Measurements from ENCODE around the gene SYNGR2.

The SYNGR2 gene

GRCh38 chr17:78219396-78220150 lies 51.2 kb downstream of the SYNGR2 start:
- no peak overlapping the region for H3K4me3 ChIP-seq (ENCODE audit: control insufficient read depth, low read depth, low read length)
- TF ChIP-seq, protein P1, sequence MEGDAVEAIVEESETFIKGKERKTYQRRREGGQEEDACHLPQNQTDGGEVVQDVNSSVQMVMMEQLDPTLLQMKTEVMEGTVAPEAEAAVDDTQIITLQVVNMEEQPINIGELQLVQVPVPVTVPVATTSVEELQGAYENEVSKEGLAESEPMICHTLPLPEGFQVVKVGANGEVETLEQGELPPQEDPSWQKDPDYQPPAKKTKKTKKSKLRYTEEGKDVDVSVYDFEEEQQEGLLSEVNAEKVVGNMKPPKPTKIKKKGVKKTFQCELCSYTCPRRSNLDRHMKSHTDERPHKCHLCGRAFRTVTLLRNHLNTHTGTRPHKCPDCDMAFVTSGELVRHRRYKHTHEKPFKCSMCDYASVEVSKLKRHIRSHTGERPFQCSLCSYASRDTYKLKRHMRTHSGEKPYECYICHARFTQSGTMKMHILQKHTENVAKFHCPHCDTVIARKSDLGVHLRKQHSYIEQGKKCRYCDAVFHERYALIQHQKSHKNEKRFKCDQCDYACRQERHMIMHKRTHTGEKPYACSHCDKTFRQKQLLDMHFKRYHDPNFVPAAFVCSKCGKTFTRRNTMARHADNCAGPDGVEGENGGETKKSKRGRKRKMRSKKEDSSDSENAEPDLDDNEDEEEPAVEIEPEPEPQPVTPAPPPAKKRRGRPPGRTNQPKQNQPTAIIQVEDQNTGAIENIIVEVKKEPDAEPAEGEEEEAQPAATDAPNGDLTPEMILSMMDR (IDR thresholded peaks at IDR 0.05; ENCODE audit: control insufficient read depth, insufficient read depth, low read depth, low read length, missing control alignments), result no peak
- DNase-seq (ENCODE audit: low read depth), result no peak

Data from AG09309 (cell line).